BE2C (cell line): Measurements from ENCODE around the gene CCDC40.

Source experiments
- DNase-seq: peaks from one replicate; pipeline ENCODE4 v3.0.0-alpha.2; 2020
- H3K27me3 ChIP-seq: fragments of 250-450 bp; sonication (Bioruptor Pico); 2 replicates; pipeline ENCODE4 v1.5.1; 2020; ENCODE audit warnings: mild to moderate bottlenecking
- H3K36me3 ChIP-seq: fragments of 250-450 bp; sonication (Bioruptor Pico); 2 replicates; pipeline ENCODE4 v1.5.1; 2020; ENCODE audit warnings: mild to moderate bottlenecking
- H3K4me1 ChIP-seq: fragments of 250-450 bp; sonication (Bioruptor Pico); 2 replicates; pipeline ENCODE4 v1.5.1; 2020
- H3K4me3 ChIP-seq: 2 replicates; pipeline ENCODE4 v1.5.1; 2011; ENCODE audit warnings: low read depth, low read length
- H3K9me3 ChIP-seq: fragments of 250-450 bp; sonication (Bioruptor Pico); 2 replicates; pipeline ENCODE4 v1.5.1; 2020
- TF ChIP-seq, protein P1 (sequence below): IDR thresholded peaks from 2 replicates; pipeline ENCODE4 v1.5.1; 2012; ENCODE audit warnings: mild to moderate bottlenecking, low read depth, low read length

Gene CCDC40

DNA sequence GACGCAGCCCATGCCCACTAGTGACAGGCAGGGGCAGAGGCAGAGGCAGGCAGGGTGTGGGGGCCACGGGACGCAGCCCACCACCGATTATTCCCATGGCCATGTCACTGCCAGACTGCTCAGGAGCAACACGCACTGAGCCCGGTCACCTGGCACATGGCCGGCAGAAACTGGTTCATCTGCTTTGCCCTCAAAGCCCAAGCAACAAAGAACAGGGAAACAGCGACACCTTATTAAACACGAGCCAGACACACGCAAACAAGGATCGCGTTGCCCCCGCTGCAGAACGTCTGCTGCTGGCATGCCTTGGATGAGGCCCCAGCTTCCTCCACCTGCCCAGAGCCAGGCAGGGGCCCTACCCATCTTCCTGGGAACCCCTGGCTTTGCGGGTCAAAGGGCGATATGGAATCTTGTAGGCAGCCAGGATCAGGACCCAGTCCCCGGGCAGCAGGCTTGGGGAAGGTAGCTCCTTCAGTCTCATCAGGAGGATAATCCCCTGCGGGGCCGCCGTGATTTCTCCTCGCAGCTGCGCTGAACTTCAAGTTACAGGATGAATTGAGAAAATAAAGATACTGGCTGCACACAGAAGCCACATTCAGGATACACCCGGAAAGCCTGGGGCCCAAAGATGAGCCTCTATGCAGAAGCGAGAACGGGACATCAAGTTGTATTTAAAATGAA lies 5.6 kb upstream of the CCDC40 start:
- Histone ChIP-seq H3K9me3 (no peaks in the 10 kb centered on the region), H3K4me3 (no peak overlapping the region), H3K27me3 (no peaks in the 10 kb centered on the region), H3K4me1 (no peaks in the 10 kb centered on the region), H3K36me3 (no peaks in the 10 kb centered on the region)
- TF ChIP-seq, protein P1, sequence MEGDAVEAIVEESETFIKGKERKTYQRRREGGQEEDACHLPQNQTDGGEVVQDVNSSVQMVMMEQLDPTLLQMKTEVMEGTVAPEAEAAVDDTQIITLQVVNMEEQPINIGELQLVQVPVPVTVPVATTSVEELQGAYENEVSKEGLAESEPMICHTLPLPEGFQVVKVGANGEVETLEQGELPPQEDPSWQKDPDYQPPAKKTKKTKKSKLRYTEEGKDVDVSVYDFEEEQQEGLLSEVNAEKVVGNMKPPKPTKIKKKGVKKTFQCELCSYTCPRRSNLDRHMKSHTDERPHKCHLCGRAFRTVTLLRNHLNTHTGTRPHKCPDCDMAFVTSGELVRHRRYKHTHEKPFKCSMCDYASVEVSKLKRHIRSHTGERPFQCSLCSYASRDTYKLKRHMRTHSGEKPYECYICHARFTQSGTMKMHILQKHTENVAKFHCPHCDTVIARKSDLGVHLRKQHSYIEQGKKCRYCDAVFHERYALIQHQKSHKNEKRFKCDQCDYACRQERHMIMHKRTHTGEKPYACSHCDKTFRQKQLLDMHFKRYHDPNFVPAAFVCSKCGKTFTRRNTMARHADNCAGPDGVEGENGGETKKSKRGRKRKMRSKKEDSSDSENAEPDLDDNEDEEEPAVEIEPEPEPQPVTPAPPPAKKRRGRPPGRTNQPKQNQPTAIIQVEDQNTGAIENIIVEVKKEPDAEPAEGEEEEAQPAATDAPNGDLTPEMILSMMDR: no peak
- no peak for DNase-seq

DNA sequence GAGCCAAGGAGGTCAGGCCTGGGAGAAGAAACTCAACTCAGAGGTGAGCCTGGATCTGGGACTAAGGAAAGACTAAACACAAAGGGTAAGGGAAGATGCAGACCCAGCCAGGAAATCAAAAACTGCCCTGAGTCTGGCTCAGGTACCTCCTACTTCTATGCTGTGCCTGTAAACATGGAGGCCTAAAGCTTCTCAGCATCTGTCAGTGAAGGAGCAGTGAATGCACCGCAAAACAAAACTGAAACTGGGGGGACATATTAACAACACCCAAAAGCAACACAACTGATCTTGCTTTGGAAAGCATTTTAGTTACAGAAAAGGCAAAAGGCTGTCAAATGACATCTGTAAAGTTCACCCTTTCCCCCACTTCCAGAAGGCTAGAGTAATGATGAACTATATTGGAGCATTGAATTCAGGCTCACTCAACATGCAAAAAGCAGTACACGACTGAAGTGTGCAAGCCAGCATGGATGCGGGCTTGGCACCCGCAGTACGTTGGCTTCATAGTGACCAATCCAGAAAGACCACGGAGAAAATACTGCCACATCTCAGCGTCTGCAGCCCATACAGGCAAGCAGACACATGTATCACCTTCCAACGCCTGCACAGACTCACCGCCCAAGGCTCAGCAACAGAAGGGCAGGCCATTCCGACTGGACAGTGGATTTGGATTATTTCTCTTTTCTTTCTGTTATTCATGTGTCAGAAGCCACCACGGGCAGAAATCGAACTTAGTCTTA lies 4.6 kb upstream of the CCDC40 start:
- H3K36me3 ChIP-seq: no peaks in the 10 kb centered on the region
- DNase-seq: no peak
- no peak overlapping the region for H3K4me3 ChIP-seq
- H3K27me3 ChIP-seq: no peaks in the 10 kb centered on the region
- TF ChIP-seq, protein P1: no peak
- H3K4me1 ChIP-seq: no peaks in the 10 kb centered on the region
- no peaks in the 10 kb centered on the region for H3K9me3 ChIP-seq

DNA sequence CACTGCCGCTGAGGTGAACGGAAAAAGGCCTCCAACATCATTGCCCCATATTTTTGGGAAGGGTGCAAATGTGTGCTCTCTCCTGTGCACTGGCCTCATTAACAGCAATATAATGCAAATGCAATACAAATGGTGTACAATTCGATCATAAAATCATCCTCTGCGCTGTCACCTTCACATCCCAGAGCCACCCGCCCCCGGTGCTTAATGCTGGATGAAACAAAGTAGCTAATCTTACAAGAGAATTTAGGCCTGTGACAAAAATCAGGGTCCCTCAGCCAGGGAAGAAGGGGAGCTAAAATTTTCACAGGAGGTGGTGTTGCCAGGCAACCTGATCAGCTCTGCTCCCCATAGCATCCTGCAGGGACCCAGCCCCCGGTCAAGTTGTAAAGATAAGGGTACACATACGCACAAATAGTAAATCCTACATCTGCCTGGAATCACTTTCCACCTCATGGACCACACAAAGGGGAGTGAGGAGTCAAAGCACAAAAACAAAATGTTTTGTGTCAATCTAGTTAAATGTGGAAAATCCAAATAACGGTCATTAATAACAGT lies 3.7 kb upstream of the CCDC40 start:
- Histone ChIP-seq H3K4me1 (no peaks in the 10 kb centered on the region), H3K9me3 (no peaks in the 10 kb centered on the region), H3K4me3 (no peak overlapping the region), H3K27me3 (no peaks in the 10 kb centered on the region), H3K36me3 (no peaks in the 10 kb centered on the region)
- DNase-seq: no peak
- TF ChIP-seq, protein P1: no peak

DNA sequence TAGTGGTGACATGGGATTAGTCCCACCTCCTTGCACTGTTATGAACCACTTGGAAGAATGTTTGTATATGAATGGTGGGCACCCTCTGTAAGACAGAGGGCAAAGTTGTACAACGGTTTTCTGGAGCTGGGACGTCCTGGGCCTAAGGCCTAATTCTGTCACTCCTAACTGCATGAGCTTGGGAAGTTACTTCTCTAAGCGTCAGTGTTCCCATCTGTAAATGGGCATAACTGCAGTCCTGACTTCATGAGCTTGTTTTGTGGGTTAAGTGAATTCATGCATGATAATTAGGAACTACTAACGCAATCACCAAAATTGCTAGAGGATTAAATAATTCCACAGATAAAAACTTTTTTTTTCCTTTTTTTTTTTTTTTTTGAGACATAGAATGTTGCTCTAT lies 2.6 kb upstream of the CCDC40 start:
- Histone ChIP-seq H3K4me3 (no peak overlapping the region), H3K36me3 (no peaks in the 10 kb centered on the region), H3K27me3 (no peaks in the 10 kb centered on the region), H3K9me3 (no peaks in the 10 kb centered on the region), H3K4me1 (no peaks in the 10 kb centered on the region)
- TF ChIP-seq, protein P1: no peak
- DNase-seq: no peak

DNA sequence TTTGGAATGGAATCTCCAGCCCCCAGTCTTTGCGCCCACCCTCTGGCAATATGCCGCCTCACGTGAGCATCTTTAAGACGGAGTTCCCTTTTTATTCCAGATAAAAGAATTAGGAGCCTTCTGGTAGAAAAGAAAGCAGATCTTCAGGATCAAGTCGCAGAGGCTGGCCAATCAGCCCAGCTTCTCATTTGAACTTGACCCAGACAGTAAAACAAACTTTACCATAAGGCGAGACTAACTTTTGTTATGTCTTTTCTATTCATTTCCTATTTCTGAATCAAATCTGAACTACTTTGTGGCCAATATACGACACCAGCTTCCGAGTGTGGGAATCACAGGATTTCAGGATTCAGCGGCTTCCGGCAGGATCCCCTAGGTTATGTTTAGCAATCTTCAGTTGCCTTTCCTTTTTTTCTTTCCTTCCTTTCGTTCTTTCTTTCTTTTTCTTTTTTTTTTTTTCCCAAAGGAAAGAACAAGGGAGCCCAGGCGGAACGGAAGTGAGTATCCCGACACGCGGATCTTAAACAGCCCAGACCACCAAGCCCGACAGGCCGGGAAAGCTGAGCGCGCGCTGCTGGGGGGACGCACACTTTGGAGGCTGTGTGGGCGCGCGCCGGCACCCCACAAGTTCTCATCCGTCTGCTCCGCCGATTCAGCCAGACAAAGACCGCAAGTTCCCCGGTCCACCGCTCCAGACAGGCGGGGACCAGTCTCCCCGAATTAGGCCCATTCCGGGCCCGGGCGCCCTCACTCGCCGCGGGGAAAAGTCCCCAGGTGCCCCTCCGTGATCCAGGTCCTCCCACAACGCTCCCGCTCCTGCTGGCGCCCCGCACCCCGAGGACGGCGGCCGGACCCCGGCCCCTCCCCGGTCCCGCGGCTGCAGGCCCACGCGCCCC lies 1.4 kb upstream of the CCDC40 start:
- TF ChIP-seq, protein P1: no peak
- no peak for DNase-seq
- Histone ChIP-seq H3K4me1 (no peaks in the 10 kb centered on the region), H3K9me3 (no peaks in the 10 kb centered on the region), H3K36me3 (no peaks in the 10 kb centered on the region), H3K27me3 (no peaks in the 10 kb centered on the region), H3K4me3 (peak overlapping the region; percentile 84)
